Measurements from ENCODE around the gene GPR26. TPM values are rescaled to one million over a fixed set of nuclear protein-coding genes. Genes with fewer than 3 reads are reported as not detected.
"Not testable (repeated sequence)": the region's sequence is repeated elsewhere in the genome, so short reads cannot be mapped to it uniquely, and the experiment has no call there.

The GPR26 gene
- total RNA-seq, 1 donor from 2014 or later, result not detected

- ATAC-seq, result no peak
- no peak for DNase-seq
- no peaks in the 10 kb centered on the region for H3K27me3 ChIP-seq (ENCODE audit: low read depth)
Observed at GRCh38 chr10:123729523-123729922, 63.4 kb downstream of the GPR26 start.

DNA sequence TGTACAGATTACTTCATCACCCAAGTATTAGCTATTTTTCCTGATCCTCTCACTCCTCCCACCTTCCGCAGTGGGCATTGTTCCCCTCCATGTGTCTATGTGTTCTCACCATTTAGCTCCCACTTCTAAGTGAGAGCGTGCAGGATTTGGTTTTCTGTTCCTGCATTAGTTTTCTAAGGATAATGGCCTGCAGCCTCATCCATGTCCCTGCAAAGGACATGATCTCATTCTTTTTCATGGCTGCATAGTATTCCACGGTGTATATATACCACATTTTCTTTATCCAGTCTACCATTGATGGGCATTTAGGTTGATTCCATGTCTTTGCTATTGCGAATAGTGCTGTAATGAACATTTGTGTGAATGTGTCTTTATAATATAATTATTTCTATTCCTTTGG is 70.8 kb downstream of the GPR26 start:
- H3K27me3 ChIP-seq (ENCODE audit: low read depth); H3K4me1 ChIP-seq; H3K36me3 ChIP-seq; H3K9me3 ChIP-seq; intact Hi-C loops (cut with DNase I); DNase-seq; H3K4me3 ChIP-seq; ATAC-seq; H3K27ac ChIP-seq: not testable (repeated sequence)

More at GRCh38 chr10:123729523-123729922, 63.4 kb downstream of the GPR26 start:
- no peaks in the 10 kb centered on the region for H3K9me3 ChIP-seq
- intact Hi-C loops (cut with DNase I), result no loop called here
- H3K36me3 ChIP-seq, result no peaks in the 10 kb centered on the region
- H3K4me1 ChIP-seq, result no peaks in the 10 kb centered on the region
- H3K4me3 ChIP-seq, result no peak overlapping the region
- TF ChIP-seq, protein P1, sequence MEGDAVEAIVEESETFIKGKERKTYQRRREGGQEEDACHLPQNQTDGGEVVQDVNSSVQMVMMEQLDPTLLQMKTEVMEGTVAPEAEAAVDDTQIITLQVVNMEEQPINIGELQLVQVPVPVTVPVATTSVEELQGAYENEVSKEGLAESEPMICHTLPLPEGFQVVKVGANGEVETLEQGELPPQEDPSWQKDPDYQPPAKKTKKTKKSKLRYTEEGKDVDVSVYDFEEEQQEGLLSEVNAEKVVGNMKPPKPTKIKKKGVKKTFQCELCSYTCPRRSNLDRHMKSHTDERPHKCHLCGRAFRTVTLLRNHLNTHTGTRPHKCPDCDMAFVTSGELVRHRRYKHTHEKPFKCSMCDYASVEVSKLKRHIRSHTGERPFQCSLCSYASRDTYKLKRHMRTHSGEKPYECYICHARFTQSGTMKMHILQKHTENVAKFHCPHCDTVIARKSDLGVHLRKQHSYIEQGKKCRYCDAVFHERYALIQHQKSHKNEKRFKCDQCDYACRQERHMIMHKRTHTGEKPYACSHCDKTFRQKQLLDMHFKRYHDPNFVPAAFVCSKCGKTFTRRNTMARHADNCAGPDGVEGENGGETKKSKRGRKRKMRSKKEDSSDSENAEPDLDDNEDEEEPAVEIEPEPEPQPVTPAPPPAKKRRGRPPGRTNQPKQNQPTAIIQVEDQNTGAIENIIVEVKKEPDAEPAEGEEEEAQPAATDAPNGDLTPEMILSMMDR (IDR thresholded peaks at IDR 0.05), result no peak
- H3K27ac ChIP-seq, result no peak overlapping the region

GRCh38 chr10:123741146-123741545 is 75.0 kb downstream of the GPR26 start:
- no peak for ATAC-seq
- H3K27me3 ChIP-seq (ENCODE audit: low read depth), result no peaks in the 10 kb centered on the region
- TF ChIP-seq, protein P1 (IDR thresholded peaks at IDR 0.05), result no peak
- H3K27ac ChIP-seq, result no peak overlapping the region
- DNase-seq, result no peak
- intact Hi-C loops (cut with DNase I), result no loop called here
- peaks cover 5% of the 10 kb centered on the region for H3K9me3 ChIP-seq
- no peaks in the 10 kb centered on the region for H3K36me3 ChIP-seq
- no peak overlapping the region for H3K4me3 ChIP-seq
- no peaks in the 10 kb centered on the region for H3K4me1 ChIP-seq

GRCh38 chr10:123741711-123742110 is 75.6 kb downstream of the GPR26 start:
- no peaks in the 10 kb centered on the region for H3K27me3 ChIP-seq (ENCODE audit: low read depth)
- no peak overlapping the region for H3K27ac ChIP-seq
- no peaks in the 10 kb centered on the region for H3K36me3 ChIP-seq
- TF ChIP-seq, protein P1 (IDR thresholded peaks at IDR 0.05), result no peak
- no peak overlapping the region for H3K4me3 ChIP-seq
- intact Hi-C loops (cut with DNase I), result no loop called here
- H3K4me1 ChIP-seq, result no peaks in the 10 kb centered on the region
- H3K9me3 ChIP-seq, result peaks cover 4% of the 10 kb centered on the region
- ATAC-seq, result no peak
- no peak for DNase-seq

DNA sequence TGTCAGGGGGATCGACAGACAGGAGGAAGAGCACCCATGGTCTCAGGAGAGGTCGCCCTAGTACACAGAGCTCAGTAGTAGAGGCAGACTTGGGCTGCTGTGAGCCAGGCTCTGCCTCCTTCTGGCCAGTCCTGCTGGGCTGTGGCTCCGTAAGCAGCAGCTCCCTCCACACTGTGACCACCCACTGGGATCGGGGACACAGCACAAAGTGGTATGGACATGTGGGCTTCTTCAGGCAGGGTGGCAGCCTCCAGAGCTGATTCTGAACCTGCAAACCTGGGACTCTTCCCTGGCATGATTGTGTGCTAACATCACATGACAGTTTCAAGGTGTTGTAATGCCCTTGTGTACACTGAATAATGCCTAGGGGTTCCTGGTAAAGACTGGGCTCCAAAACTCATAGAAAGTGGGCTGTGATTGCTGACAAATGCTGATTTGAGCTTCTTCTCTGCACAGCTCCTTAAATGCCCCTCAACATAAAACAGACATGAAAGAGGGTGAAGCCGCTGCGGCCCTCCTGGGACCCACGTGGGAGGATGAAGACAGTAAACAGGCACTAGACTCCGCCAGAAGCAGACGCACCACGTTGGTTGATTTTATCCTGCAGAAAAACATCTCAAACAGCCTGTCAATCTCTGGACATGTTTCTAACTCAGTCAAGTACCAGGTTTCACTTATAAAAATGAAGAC is 76.7 kb downstream of the GPR26 start:
- Histone ChIP-seq H3K9me3 (no peaks in the 10 kb centered on the region), H3K4me1 (no peaks in the 10 kb centered on the region), H3K27me3 (ENCODE audit: low read depth) (no peaks in the 10 kb centered on the region), H3K4me3 (no peak overlapping the region), H3K36me3 (no peaks in the 10 kb centered on the region), H3K27ac (no peak overlapping the region)
- TF ChIP-seq, protein P1 (IDR thresholded peaks at IDR 0.05), result no peak
- ATAC-seq (peak in 1 of 2 donors; percentile 9), DNase-seq (no peak)
- intact Hi-C loops (cut with DNase I), result no loop called here

DNA sequence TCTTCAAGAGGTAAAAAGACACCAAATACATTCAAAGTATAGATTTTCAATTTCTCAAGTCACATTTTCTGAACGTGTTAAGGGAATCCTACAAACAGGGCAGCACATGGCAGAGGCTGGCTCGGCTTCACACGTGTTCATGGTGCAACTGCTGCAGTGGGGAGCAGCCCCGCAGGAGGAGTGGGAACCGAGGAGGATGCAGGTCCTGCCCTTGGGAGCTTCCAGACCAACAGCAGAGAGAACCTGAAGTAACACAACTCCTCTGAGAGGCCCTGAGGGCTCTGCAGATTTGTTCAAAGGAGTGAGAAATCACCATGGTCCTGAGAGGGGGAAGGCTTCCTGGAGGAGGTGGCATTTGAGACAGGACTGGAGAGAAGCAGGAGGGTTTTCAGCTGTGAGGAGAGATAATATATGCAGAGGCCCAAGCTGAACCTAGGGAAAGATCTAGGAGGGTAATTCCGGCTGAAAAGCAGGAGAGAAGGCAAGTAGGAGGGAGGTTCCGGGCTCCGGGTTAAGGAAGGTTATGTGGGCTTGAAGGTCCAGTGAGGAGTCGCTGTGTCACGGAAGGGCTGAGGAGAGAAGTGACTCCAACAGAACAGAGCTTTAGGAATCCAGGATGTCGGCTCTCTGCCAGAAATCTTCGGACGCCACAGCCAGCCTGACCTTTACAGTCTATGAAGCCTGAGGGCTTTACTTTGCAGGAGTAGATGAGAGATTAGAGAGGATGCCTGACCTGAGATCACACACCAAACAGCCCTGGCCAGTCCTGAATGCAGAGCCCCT is 77.5 kb downstream of the GPR26 start:
- intact Hi-C loops (cut with DNase I), result no loop called here
- Histone ChIP-seq H3K27ac (no peak overlapping the region), H3K36me3 (no peaks in the 10 kb centered on the region), H3K4me1 (no peaks in the 10 kb centered on the region), H3K27me3 (ENCODE audit: low read depth) (no peaks in the 10 kb centered on the region), H3K9me3 (no peaks in the 10 kb centered on the region), H3K4me3 (no peak overlapping the region)
- DNase-seq (no peak), ATAC-seq (no peak)
- TF ChIP-seq, protein P1 (IDR thresholded peaks at IDR 0.05), result no peak
